T-helper 17 cell (primary cell): ENCODE results near the gene B3GNT4. TPM values are rescaled to one million over a fixed set of nuclear protein-coding genes. Genes with fewer than 3 reads are reported as not detected.
"Not testable (repeated sequence)": the region's sequence is repeated elsewhere in the genome, so short reads cannot be mapped to it uniquely, and the experiment has no call there.

Experiments used
- ATAC-seq: fragments of 150-1000 bp; cut with Tn5 transposase; 2 replicates; pipeline ENCODE4 v1.10.0; 2021; ENCODE audit warnings: mild to moderate bottlenecking, moderate library complexity
- DNase-seq, 3 donors: peaks; one replicate each; pipeline versions ENCODE4 v3.0.0 to v3.0.0-alpha.2; 2020 to 2021
- H3K9me3 ChIP-seq: one replicate; pipeline ENCODE4 v1.7.0; 2013; ENCODE audit warnings: low read length, mild to moderate bottlenecking; ENCODE audit not compliant: control insufficient read depth, poor library complexity, severe bottlenecking
- H3K27ac Mint-ChIP-seq: one replicate; pipeline ENCODE4 v1.8.0; 2022; ENCODE audit warnings: mild to moderate bottlenecking, moderate library complexity, mixed read lengths
- H3K27me3 Mint-ChIP-seq: one replicate; pipeline ENCODE4 v1.8.0; 2022; ENCODE audit warnings: mixed read lengths
- H3K36me3 Mint-ChIP-seq: one replicate; pipeline ENCODE4 v1.8.0; 2022; ENCODE audit warnings: low read depth, mixed read lengths
- H3K4me1 Mint-ChIP-seq: one replicate; pipeline ENCODE4 v1.8.0; 2022; ENCODE audit warnings: mild to moderate bottlenecking, mixed read lengths
- H3K4me3 Mint-ChIP-seq: one replicate; pipeline ENCODE4 v1.8.0; 2022; ENCODE audit warnings: mild to moderate bottlenecking, moderate library complexity, mixed read lengths
- total RNA-seq, 4 donors: library from RNA in 2 of 4; stranded (reverse) in 2 of 4; gene quantifications; one replicate each; pipeline ENCODE4 v1.2.3 and lab custom pipeline; 2022 to 2026

The B3GNT4 gene
- total RNA-seq, 2 donors from 2014 or later = not detected

- Mint-ChIP-seq H3K4me3 (no peak within 1 kb of the TSS), H3K27me3 (peaks cover 41% of the 10 kb centered on the region), H3K27ac (no peak within 1 kb of the TSS), H3K36me3 (no peaks in the 10 kb centered on the region), H3K4me1 (no peaks in the 10 kb centered on the region)
- H3K9me3 ChIP-seq = no peaks in the 10 kb centered on the region
- DNase-seq = no peak
- no peak for ATAC-seq
Measured at GRCh38 chr12:122174155-122174845, 29.2 kb upstream of the B3GNT4 start, which contains the start of gene IL31. Gene IL31 (minus strand): TSS chr12:122174221. CDS start chr12:122174172, 49 bp downstream.

DNA sequence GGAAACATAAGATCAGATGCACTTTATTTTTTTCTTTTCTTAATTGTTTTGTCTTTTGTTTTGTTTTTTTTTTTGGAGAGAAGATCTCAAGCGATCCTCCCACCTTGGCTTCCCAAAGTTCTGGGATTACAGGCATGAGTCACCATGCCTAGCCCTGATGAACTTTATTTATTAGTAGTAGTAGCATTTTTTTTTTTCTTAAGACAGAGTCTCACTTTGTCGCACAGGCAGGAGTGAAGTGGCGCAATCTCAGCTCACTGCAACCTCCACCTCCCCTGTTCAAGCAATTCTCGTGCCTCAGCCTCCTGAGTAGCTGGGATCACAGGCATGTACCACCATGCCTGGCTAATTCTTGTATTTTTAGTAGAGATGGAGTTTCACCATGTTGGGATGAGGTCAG lies 27.0 kb upstream of the B3GNT4 start:
- not testable (repeated sequence) for ATAC-seq, DNase-seq, H3K9me3 ChIP-seq, H3K36me3 Mint-ChIP-seq, H3K4me3 Mint-ChIP-seq, H3K4me1 Mint-ChIP-seq, H3K27ac Mint-ChIP-seq
- peaks cover 36% of the 10 kb centered on the region for H3K27me3 Mint-ChIP-seq

DNA sequence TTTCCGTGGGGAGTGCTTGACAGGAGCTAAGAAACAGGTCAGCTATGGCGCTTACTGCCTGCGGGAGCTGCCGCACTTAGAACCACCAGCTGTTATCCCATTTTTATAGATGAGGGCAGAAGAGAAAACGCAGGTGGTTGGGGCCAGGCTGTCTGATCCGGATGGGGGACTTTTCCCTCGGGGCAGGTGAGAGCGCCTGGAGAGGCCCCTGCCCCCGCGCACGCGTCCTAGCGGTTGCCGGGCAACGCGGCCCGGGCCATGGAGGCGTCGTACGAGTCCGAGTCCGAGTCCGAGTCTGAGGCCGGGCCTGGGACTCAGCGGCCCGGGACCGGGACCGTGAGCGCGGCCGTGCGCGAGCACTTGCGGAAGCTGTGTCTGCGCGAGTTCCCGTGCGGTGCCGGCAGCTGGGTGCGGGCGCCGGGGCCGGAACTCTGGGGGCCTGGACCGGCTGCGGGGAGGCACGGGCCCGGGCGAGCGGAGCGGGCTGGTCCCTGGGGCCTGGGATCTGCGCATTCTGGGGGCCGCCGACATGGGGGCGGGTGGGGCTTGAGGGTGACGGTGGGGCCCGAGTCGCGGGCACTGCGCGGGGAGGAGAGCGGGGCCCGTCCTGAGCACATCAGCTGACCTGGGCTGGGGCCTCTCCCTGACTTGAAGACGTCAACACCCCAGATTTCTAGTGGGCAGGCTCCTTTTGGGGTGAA lies 20.5 kb upstream of the B3GNT4 start, which contains the start of gene LRRC43:
Gene LRRC43 (plus strand): TSS at position 237 of the 701 bp plus-strand sequence. CDS start 22 bp downstream, at position 259.
- peak in 1 of 3 donors; percentile 14 for DNase-seq
- H3K27ac Mint-ChIP-seq = no peak within 1 kb of the TSS
- H3K4me3 Mint-ChIP-seq = peak within 1 kb of the TSS; percentile 85
- no peaks in the 10 kb centered on the region for H3K36me3 Mint-ChIP-seq
- ATAC-seq = peak; percentile 76
- peaks cover 3% of the 10 kb centered on the region for H3K4me1 Mint-ChIP-seq
- H3K9me3 ChIP-seq = no peaks in the 10 kb centered on the region
- peaks cover 19% of the 10 kb centered on the region for H3K27me3 Mint-ChIP-seq

GRCh38 chr12:122183588-122183940 lies 19.9 kb upstream of the B3GNT4 start:
- no peak for DNase-seq
- Mint-ChIP-seq H3K4me1 (peaks cover 3% of the 10 kb centered on the region), H3K36me3 (no peaks in the 10 kb centered on the region), H3K27ac (no peak overlapping the region), H3K4me3 (peak overlapping the region; percentile 74), H3K27me3 (peaks cover 19% of the 10 kb centered on the region)
- no peaks in the 10 kb centered on the region for H3K9me3 ChIP-seq
- no peak for ATAC-seq

DNA sequence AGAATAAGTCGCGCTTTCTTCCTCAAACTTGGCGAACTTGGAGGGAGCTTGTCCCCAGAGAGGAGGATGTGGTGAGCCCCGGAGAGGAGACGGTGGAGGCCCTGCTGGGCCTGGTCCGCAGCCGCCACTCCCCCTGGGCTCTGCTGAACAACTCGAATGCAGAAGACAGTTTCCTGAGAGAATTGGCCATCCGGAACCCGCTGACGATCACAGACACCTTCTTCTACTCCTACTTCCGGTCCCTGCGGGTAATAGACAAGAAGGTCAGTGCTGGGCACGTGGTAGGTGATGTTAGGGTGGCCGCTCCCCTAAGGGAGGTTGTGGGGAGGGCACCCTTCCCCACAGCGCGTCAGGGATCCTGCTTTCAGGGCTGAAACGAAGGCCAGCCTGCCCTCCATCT lies 19.0 kb upstream of the B3GNT4 start:
- peak overlapping the region; percentile 74 for H3K4me3 Mint-ChIP-seq
- peaks cover 3% of the 10 kb centered on the region for H3K4me1 Mint-ChIP-seq
- DNase-seq (no peak), ATAC-seq (no peak)
- peaks cover 15% of the 10 kb centered on the region for H3K27me3 Mint-ChIP-seq
- no peak overlapping the region for H3K27ac Mint-ChIP-seq
- H3K36me3 Mint-ChIP-seq = no peaks in the 10 kb centered on the region
- no peaks in the 10 kb centered on the region for H3K9me3 ChIP-seq

DNA sequence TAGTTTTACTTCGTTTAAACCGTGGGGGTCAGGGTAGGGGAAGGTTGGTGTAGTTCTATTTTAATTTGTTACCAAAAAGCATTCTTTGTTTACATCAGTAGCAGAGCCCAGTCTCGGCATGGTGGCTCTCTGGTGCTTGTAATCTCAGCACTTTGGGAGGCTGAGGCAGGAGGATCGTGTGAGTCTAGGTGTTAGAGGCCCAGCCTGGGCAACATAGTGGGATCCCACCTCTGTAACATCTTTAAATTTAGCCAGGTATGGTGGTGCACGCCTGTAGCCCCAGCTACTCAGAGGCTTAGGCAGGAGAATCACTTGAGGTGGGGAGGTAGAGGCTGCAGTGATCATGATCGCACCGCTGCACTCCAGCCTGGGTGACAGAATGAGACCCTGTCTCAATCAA lies 18.4 kb upstream of the B3GNT4 start:
- H3K9me3 ChIP-seq = no peaks in the 10 kb centered on the region
- Mint-ChIP-seq H3K27me3 (peaks cover 15% of the 10 kb centered on the region), H3K36me3 (no peaks in the 10 kb centered on the region), H3K4me3 (peak overlapping the region; percentile 74), H3K4me1 (peaks cover 3% of the 10 kb centered on the region), H3K27ac (no peak overlapping the region)
- no peak for ATAC-seq
- DNase-seq = no peak

- peaks cover 3% of the 10 kb centered on the region for H3K4me1 Mint-ChIP-seq
- DNase-seq = no peak
- peaks cover 15% of the 10 kb centered on the region for H3K27me3 Mint-ChIP-seq
- H3K9me3 ChIP-seq = no peaks in the 10 kb centered on the region
- H3K27ac Mint-ChIP-seq = no peak overlapping the region
- H3K36me3 Mint-ChIP-seq = no peaks in the 10 kb centered on the region
- no peak overlapping the region for H3K4me3 Mint-ChIP-seq
- ATAC-seq = no peak
Measured at GRCh38 chr12:122185494-122186082, 17.9 kb upstream of the B3GNT4 start.

DNA sequence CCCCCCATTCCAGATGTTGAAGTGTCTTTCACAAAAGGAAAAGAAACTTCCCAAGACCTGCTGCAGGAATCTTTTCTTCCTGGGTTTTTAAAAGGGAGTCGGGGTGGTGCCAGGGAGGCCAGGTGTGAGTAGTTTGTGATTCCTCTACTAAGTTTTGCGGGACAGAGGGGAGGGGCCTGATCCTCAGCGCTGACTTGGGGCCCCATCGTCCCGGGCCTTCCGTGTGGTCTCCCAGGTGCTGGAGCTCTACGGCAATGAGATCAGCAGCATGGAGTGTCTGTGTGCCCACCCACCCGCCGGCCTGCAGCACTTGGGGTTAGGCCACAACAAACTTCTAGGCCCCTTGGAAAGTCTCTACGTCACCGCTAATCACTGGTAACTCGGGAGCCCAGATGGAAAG lies 16.0 kb upstream of the B3GNT4 start:
- no peak overlapping the region for H3K4me3 Mint-ChIP-seq
- peaks cover 11% of the 10 kb centered on the region for H3K4me1 Mint-ChIP-seq
- ATAC-seq = no peak
- H3K27ac Mint-ChIP-seq = no peak overlapping the region
- DNase-seq = no peak
- no peaks in the 10 kb centered on the region for H3K9me3 ChIP-seq
- H3K27me3 Mint-ChIP-seq = peaks cover 21% of the 10 kb centered on the region
- H3K36me3 Mint-ChIP-seq = no peaks in the 10 kb centered on the region

DNA sequence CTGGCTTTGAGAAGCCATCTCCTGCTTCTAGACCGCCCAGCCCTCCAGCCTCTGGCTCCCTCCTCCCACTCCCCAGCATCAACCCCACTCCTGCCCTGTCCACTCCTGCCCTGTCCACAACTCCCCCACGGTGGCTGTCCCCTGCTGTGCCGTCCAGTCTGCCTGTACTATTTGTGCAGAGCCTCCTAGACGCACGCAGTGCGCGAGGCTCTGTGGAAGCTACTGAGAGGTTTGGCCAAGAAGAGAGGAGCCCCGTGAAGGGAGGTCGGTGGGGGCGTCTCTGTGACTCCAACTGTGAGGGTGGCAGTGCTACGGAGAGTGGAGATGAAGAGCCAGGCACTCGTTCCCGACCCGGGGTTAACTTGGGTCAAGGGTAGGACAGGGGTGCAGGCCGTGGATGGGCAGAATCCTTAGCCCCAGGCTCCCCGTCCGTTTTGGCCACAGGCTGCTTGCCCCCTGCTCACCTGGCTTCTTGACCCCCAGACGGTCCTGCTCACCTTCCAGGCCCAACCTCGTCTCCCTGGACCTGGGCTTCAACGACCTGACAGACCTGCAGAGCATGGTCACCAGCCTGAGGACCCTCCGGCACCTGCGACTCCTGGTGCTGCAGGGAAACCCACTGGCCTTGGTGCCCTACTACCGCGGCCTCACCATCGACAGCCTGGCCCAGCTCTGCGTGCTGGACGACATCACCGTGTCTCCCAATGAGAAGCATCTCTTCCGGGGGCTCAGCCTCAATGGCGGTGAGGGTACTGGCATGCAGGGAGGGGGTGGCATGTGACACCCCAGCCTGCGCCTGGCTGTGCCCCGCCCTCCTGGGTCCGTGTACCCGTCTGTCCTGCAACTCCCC lies 13.7 kb upstream of the B3GNT4 start:
- Mint-ChIP-seq H3K27ac (no peak overlapping the region), H3K4me1 (peaks cover 8% of the 10 kb centered on the region), H3K27me3 (peaks cover 14% of the 10 kb centered on the region), H3K4me3 (no peak overlapping the region), H3K36me3 (peaks cover 2% of the 10 kb centered on the region)
- no peak for DNase-seq
- ATAC-seq = no peak
- no peaks in the 10 kb centered on the region for H3K9me3 ChIP-seq

DNA sequence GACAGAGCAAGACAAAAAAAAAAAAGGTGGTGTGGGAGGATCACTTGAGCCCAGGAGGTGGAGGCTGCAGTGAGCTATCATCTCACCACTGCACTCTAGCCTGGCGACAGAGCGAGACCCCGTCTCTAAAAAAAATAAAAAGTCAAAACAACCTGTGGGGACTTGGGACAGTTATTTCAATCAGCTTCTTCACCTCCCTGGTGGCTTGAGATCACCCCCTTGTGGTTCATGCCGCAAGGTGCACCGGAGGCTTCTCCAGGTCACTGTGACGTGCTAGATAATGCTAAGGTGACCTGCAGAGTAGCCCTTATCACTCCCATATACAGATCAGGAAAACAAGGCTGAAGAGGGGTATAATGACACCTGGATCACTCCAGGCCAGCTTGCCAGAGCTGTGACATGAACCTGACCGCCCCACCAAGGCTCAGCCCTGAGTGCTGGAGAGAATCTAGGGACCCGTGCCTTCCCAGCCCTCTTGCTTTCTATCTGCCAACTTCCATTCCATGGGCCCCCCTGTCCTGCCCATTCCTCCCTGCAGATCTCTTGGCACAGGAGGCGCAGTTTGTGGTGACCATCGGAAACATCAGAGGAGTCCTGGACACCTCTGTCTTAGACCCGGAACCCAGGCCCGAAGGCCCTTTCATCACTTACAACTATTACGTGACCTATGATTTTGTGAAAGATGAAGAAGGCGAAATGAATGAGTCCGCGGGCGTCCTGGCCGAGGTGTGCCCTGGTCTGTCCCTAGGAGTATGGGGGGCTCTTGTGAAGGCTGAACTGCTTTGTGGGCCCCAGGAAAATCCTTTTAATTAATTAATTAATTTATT lies 12.5 kb upstream of the B3GNT4 start:
- no peaks in the 10 kb centered on the region for H3K9me3 ChIP-seq
- H3K36me3 Mint-ChIP-seq = peaks cover 4% of the 10 kb centered on the region
- H3K27ac Mint-ChIP-seq = no peak overlapping the region
- DNase-seq (peak in 2 of 3 donors; percentile 31 to 51), ATAC-seq (peak; percentile 89)
- H3K4me3 Mint-ChIP-seq = no peak overlapping the region
- H3K27me3 Mint-ChIP-seq = peaks cover 10% of the 10 kb centered on the region
- peaks cover 8% of the 10 kb centered on the region for H3K4me1 Mint-ChIP-seq

GRCh38 chr12:122192441-122192840 lies 11.1 kb upstream of the B3GNT4 start:
- Mint-ChIP-seq H3K27ac (no peak overlapping the region), H3K27me3 (peaks cover 20% of the 10 kb centered on the region), H3K4me1 (peaks cover 8% of the 10 kb centered on the region), H3K4me3 (no peak overlapping the region), H3K36me3 (peaks cover 4% of the 10 kb centered on the region)
- DNase-seq = no peak
- ATAC-seq = no peak
- H3K9me3 ChIP-seq = no peaks in the 10 kb centered on the region

DNA sequence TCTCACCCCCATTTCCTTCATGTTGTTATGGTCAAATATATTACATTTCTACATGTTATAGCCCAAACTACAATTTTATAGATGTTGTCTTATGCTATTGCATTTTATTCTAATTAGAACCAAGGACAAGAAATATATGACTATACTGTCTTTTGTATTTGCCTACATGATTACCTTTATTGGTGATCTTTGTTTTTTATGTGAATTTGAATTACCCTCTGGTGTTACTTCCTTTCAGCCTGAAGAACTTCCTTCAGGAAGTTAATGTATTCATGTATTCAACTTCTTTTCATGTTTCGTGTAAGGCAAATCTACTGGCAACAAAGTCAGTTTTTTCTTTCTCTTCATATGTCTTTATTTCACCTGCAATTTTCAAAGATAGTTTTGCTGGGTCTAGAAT lies 8.7 kb upstream of the B3GNT4 start:
- Mint-ChIP-seq H3K27me3 (peaks cover 37% of the 10 kb centered on the region), H3K27ac (no peak overlapping the region), H3K4me3 (no peak overlapping the region), H3K4me1 (peaks cover 8% of the 10 kb centered on the region), H3K36me3 (peaks cover 4% of the 10 kb centered on the region)
- no peak for DNase-seq
- H3K9me3 ChIP-seq = no peaks in the 10 kb centered on the region
- no peak for ATAC-seq
